HL-60 (cell line): ENCODE results near the gene ZNF22.

Source experiments
- DNase-seq, 2 experiments: peaks; one replicate each; pipeline ENCODE4 v3.0.0-alpha.2; 2010 to 2020; ENCODE audit warnings: low read depth in 1 of 2, low spot score in 1 of 2
- H3K27ac ChIP-seq: fragments of 250-450 bp; sonication (Bioruptor Pico); replicated peaks from 2 replicates; pipeline ENCODE4 v1.5.1; 2020; ENCODE audit warnings: mild to moderate bottlenecking, moderate library complexity
- H3K27me3 ChIP-seq: fragments of 250-450 bp; sonication (Bioruptor Pico); 2 replicates; pipeline ENCODE4 v1.5.1; 2021; ENCODE audit warnings: mild to moderate bottlenecking, moderate library complexity; ENCODE audit not compliant: insufficient read depth, poor library complexity, severe bottlenecking
- H3K4me3 ChIP-seq: replicated peaks from 2 replicates; pipeline ENCODE4 v1.5.1; 2011; ENCODE audit warnings: mild to moderate bottlenecking, control low read depth, low read length; ENCODE audit not compliant: insufficient read depth
- GABPA ChIP-seq: IDR thresholded peaks from 2 replicates; pipeline ENCODE4 v1.6.1; 2012; ENCODE audit warnings: low read depth
- POLR2AphosphoS5 ChIP-seq: IDR thresholded peaks from 2 replicates; pipeline ENCODE4 v1.6.1; 2012; ENCODE audit warnings: low read depth
- SPI1 ChIP-seq: IDR thresholded peaks from 2 replicates; pipeline ENCODE4 v1.6.1; 2012; ENCODE audit warnings: low read depth, mild to moderate bottlenecking, borderline replicate concordance
- TF ChIP-seq, protein P1 (sequence below): IDR thresholded peaks from one replicate; pipeline ENCODE4 v1.5.1; 2011; ENCODE audit warnings: low read length, control low read depth, inconsistent platforms; ENCODE audit not compliant: insufficient read depth
- TF ChIP-seq, protein P2 (sequence below): IDR thresholded peaks from 2 replicates; pipeline ENCODE4 v1.6.1; 2012; ENCODE audit warnings: low read depth; ENCODE audit not compliant: insufficient replicate concordance

The ZNF22 gene

DNA sequence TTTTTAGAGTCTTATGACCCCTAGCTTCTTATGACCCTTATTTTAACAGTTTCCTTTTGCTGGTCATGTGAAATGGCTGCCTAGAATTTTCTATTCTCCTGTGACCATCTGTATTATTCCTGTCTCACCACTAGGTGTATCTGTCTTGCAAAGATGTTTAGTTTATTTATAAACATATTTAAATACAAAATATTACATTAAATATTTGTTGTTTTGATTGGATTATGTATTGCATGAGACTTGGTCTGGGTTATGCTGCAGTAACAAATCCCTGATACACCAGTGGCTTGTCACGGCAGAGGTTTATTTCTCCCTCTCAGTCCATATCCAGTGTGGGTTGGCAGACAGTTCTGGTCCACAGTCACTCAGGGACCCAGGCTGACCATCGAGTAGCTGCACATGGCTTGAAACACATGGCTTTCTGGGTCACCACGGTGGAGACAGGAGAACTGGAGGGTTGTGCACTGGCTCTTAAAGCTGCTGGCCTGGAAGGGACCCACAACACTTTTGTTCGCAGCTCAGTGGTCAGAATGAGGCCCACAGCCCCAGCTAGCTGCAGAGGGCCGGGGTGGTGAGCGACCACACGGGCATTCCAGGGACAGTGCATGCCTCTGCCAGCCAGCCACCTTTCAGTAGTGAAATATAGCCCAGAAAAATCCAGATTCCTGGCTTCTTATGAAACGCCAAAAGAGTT, 33.8 kb upstream of the ZNF22 start:
- Histone ChIP-seq H3K27ac (peak overlapping the region; percentile 97), H3K4me3 (no peak overlapping the region), H3K27me3 (no peaks in the 10 kb centered on the region)
- TF ChIP-seq GABPA, result no peak
- no peak for TF ChIP-seq SPI1
- TF ChIP-seq, protein P1, sequence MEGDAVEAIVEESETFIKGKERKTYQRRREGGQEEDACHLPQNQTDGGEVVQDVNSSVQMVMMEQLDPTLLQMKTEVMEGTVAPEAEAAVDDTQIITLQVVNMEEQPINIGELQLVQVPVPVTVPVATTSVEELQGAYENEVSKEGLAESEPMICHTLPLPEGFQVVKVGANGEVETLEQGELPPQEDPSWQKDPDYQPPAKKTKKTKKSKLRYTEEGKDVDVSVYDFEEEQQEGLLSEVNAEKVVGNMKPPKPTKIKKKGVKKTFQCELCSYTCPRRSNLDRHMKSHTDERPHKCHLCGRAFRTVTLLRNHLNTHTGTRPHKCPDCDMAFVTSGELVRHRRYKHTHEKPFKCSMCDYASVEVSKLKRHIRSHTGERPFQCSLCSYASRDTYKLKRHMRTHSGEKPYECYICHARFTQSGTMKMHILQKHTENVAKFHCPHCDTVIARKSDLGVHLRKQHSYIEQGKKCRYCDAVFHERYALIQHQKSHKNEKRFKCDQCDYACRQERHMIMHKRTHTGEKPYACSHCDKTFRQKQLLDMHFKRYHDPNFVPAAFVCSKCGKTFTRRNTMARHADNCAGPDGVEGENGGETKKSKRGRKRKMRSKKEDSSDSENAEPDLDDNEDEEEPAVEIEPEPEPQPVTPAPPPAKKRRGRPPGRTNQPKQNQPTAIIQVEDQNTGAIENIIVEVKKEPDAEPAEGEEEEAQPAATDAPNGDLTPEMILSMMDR, result no peak
- no peak for TF ChIP-seq POLR2AphosphoS5
- TF ChIP-seq, protein P2, sequence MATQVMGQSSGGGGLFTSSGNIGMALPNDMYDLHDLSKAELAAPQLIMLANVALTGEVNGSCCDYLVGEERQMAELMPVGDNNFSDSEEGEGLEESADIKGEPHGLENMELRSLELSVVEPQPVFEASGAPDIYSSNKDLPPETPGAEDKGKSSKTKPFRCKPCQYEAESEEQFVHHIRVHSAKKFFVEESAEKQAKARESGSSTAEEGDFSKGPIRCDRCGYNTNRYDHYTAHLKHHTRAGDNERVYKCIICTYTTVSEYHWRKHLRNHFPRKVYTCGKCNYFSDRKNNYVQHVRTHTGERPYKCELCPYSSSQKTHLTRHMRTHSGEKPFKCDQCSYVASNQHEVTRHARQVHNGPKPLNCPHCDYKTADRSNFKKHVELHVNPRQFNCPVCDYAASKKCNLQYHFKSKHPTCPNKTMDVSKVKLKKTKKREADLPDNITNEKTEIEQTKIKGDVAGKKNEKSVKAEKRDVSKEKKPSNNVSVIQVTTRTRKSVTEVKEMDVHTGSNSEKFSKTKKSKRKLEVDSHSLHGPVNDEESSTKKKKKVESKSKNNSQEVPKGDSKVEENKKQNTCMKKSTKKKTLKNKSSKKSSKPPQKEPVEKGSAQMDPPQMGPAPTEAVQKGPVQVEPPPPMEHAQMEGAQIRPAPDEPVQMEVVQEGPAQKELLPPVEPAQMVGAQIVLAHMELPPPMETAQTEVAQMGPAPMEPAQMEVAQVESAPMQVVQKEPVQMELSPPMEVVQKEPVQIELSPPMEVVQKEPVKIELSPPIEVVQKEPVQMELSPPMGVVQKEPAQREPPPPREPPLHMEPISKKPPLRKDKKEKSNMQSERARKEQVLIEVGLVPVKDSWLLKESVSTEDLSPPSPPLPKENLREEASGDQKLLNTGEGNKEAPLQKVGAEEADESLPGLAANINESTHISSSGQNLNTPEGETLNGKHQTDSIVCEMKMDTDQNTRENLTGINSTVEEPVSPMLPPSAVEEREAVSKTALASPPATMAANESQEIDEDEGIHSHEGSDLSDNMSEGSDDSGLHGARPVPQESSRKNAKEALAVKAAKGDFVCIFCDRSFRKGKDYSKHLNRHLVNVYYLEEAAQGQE, result no peak
- no peak for DNase-seq

DNA sequence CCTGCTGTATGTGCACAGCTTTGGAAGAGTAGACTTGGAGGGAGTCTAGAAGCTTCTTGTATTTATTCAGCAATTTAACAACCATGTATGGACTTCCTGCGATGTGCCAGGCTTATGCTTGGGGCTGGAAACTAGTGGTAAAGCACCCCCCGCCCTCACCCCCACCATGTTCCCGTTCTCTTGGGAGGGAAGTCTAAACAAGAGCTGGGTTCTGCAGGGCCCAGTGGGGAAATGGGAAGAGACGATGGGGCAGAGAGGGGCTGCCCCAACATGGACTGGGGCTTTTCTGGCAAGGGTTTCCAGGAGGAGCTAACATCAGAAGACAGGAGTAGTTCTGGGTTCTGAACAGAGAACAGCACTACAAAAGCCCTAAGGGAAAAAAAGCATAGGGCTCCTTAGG, 33.1 kb upstream of the ZNF22 start:
- TF ChIP-seq POLR2AphosphoS5 (no peak; the same call in 1 of the 2 replicates), SPI1 (peak; percentile 52)
- Histone ChIP-seq H3K27me3 (no peaks in the 10 kb centered on the region), H3K27ac (peak overlapping the region; percentile 97), H3K4me3 (no peak overlapping the region)
- DNase-seq, result peak; percentile 68 to 82

DNA sequence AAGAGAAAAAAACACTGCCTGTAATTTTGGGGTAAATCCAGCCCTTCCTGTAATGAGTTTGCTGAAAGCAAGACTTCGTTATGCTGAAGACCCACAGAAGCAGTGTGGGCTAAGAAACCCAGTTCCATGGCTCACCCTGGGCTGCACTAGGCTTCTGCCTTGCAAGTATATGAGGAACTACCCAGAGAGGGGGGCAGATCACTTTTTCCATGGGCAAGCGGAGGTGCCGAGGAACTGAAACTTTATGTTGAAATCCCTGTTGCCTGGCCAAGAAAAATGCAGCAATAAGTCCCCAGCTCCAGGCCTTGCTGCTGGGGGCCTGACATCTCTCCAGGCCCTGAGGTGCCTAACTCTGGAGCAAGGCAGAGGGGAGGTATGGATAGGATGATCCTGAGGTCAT, 32.6 kb upstream of the ZNF22 start:
- no peak for TF ChIP-seq GABPA
- TF ChIP-seq, protein P1, result no peak
- TF ChIP-seq, protein P2, result peak; percentile 56
- TF ChIP-seq SPI1, result peak; percentile 86; the same call in 1 of the 2 replicates
- TF ChIP-seq POLR2AphosphoS5, result peak; percentile 9; the same call in 1 of the 2 replicates
- peak; percentile 95 to 98 for DNase-seq
- Histone ChIP-seq H3K4me3 (no peak overlapping the region), H3K27ac (peak overlapping the region; percentile 97), H3K27me3 (no peaks in the 10 kb centered on the region)

DNA sequence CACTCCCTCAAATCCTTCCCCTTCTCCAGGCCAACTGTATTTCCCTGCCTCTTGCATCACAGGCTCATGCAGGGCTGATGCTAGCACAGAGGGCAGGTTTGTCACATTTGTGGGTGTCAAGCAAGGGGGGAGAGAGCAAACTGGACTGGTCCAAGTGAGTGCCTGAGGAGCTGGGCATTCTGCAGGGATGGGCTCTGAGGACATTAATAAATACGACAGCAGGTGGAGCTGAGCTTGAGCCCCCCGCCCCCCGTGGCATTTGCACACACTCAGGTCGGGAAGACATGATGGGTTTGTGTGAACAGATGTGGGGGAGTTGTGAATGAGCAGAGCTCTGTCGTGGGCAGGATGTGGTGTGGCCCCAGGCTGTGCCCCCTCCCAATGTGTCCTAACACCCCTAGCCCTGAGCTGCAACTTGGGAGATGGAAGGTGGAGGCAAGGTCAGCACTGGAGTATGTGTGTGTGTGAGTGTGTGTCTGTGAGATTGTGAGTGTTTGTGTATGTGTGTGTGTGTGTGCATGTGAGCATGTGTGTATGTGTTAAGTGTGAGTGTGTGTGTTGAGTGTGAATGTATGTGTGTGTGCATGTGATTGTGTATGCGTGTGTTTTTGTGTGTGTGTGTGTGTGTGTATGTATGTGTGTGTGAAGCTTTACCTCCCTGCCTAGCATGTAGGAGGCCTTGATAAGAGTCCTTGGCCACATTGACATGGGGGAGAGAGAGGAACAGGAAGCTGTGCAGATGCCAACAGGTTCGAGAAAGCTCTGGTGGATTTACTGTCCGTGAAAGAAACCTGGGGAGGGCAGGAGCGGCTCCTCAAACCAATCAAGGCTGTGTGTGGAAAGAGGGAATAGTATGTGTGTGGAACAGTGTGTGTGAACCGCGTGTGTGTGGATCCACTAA, 32.0 kb upstream of the ZNF22 start:
- H3K27me3 ChIP-seq, result no peaks in the 10 kb centered on the region
- peak overlapping the region; percentile 97 for H3K27ac ChIP-seq
- peak; percentile 87 for TF ChIP-seq POLR2AphosphoS5
- TF ChIP-seq GABPA, result no peak
- TF ChIP-seq, protein P1, result no peak
- TF ChIP-seq, protein P2, result no peak
- peak; percentile 62; the same call in 1 of the 2 replicates for TF ChIP-seq SPI1
- H3K4me3 ChIP-seq, result no peak overlapping the region
- peak; percentile 85 to 89 for DNase-seq
